Esophagus muscularis mucosa (tissue), 4 donors: ENCODE results near the gene CEP164. TPM values are rescaled to one million over a fixed set of nuclear protein-coding genes. Genes with fewer than 3 reads are reported as not detected.

Experiments used
- DNase-seq: peaks from one replicate; pipeline ENCODE4 v3.0.0-alpha.2; 2017; ENCODE audit errors: extremely low spot score
- H3K27ac ChIP-seq, 4 donors: fragments of 200-600 bp; sonication (generic); replicated peaks in 1 of 4; 1 replicate in 3 of 4; 2 replicates in 1 of 4; pipeline ENCODE4 v1.5.1; 2016 to 2019; ENCODE audit warnings: mild to moderate bottlenecking in 1 of 4
- H3K27me3 ChIP-seq, 4 donors: fragments of 200-600 bp; sonication (generic); one replicate each; pipeline versions ENCODE4 v1.5.1 to v1.6.0; 2016 to 2019
- H3K36me3 ChIP-seq, 4 donors: fragments of 200-600 bp; sonication (generic); one replicate each; pipeline ENCODE4 v1.5.1; 2016 to 2019
- H3K4me1 ChIP-seq, 4 donors: fragments of 200-600 bp; sonication (generic); one replicate each; pipeline ENCODE4 v1.5.1; 2016 to 2019
- H3K4me3 ChIP-seq, 4 donors: fragments of 200-600 bp; sonication (generic); 1 replicate in 2 of 4; 2 replicates in 2 of 4; pipeline ENCODE4 v1.5.1; 2016 to 2019; ENCODE audit warnings: mild to moderate bottlenecking in 4 of 4, moderate library complexity in 1 of 4
- H3K9me3 ChIP-seq, 4 donors: fragments of 200-600 bp; sonication (generic); 1 replicate in 3 of 4; 2 replicates in 1 of 4; pipeline ENCODE4 v1.5.1; 2016 to 2019
- EP300 ChIP-seq: sonication (generic); formaldehyde crosslinking; IDR thresholded peaks from one replicate; pipeline ENCODE4 v1.6.1; 2017; ENCODE audit warnings: antibody characterized with exemption
- POLR2A ChIP-seq: fragments of 450-650 bp; IDR thresholded peaks from one replicate; pipeline ENCODE4 v1.6.1; 2017; ENCODE audit warnings: antibody characterized with exemption, moderate library complexity, mild to moderate bottlenecking, low read depth
- POLR2AphosphoS5 ChIP-seq, 2 donors: sonication (generic); formaldehyde crosslinking; IDR thresholded peaks; one replicate each; pipeline ENCODE4 v1.6.1; 2017; ENCODE audit warnings: antibody characterized with exemption in 2 of 2
- WGBS: methylation state at CpG from one replicate; pipeline ENCODE4 v1.1.5; 2018; 5-methylcytosine and 5-hydroxymethylcytosine counted together
- intact Hi-C: fragments of 100-400 bp; cut with DNase I; formaldehyde crosslinking; loops from one replicate; pipeline ENCODE4 v1.15.1; 2023
- total RNA-seq, 4 donors: library from RNA; depleted of rRNA; stranded (reverse); fragments of >200 nt; gene quantifications; one replicate each; pipeline versions ENCODE4 v1.1.0 to v1.2.1, GENCODE V29; 2016
- TF ChIP-seq, protein P1 (sequence below), 3 experiments: fragments of 200-600 bp in 2 of 3; fragments of 450-650 bp in 1 of 3; sonication (generic) in 2 of 3; IDR thresholded peaks; one replicate each; pipeline ENCODE4 v1.5.1; 2017 to 2019; ENCODE audit warnings: antibody characterized with exemption in 3 of 3, mild to moderate bottlenecking in 2 of 3, moderate library complexity in 1 of 3

CEP164 gene
- total RNA-seq, 4 donors from 2014 or later = 16.4 to 21.2 (median 18.7) TPM

DNA sequence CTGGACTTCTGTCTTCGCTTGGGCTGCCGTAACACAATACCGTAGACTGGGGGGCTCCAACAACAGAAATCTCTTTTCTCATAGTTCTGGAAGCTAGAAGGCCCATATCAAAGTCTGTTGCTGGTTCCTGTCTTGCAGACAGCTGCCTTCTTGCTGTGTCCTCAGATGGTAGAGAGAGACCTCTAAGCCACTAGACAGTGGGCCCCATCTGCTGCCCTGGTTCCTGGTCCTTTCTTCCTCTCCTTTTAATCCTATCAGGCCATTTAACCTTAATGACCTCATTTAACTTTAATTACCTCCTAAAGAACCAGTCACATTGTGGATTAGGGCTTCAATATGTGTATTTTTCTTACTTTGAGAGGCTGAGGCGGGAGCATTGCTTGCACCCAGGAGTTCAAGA, 9.4 kb downstream of the CEP164 start:
- Histone ChIP-seq H3K27me3 (no peaks in the 10 kb centered on the region), H3K36me3 (peaks cover 10 to 83% (median 44%) of the 10 kb centered on the region in 4 donors), H3K4me1 (no peaks in the 10 kb centered on the region), H3K9me3 (no peaks in the 10 kb centered on the region), H3K4me3 (no peak overlapping the region), H3K27ac (no peak overlapping the region)
- DNase-seq = no peak
- intact Hi-C loops = no loop called here
- WGBS = 99% methylated on average over 4 of the region's 4 CpGs
- TF ChIP-seq POLR2AphosphoS5 (IDR thresholded peaks at IDR 0.05) (no peak), POLR2A (no peak), EP300 (no peak)
- TF ChIP-seq, protein P1, sequence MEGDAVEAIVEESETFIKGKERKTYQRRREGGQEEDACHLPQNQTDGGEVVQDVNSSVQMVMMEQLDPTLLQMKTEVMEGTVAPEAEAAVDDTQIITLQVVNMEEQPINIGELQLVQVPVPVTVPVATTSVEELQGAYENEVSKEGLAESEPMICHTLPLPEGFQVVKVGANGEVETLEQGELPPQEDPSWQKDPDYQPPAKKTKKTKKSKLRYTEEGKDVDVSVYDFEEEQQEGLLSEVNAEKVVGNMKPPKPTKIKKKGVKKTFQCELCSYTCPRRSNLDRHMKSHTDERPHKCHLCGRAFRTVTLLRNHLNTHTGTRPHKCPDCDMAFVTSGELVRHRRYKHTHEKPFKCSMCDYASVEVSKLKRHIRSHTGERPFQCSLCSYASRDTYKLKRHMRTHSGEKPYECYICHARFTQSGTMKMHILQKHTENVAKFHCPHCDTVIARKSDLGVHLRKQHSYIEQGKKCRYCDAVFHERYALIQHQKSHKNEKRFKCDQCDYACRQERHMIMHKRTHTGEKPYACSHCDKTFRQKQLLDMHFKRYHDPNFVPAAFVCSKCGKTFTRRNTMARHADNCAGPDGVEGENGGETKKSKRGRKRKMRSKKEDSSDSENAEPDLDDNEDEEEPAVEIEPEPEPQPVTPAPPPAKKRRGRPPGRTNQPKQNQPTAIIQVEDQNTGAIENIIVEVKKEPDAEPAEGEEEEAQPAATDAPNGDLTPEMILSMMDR (IDR thresholded peaks at IDR 0.05) = no peak

GRCh38 chr11:117345039-117345438, 17.4 kb downstream of the CEP164 start:
- DNase-seq = no peak
- no peak overlapping the region for H3K4me3 ChIP-seq
- peaks cover 31 to 97% (median 66%) of the 10 kb centered on the region in 4 donors for H3K36me3 ChIP-seq
- 100% methylated on average over 2 of the region's 2 CpGs for WGBS
- H3K27ac ChIP-seq = no peak overlapping the region
- no peaks in the 10 kb centered on the region for H3K27me3 ChIP-seq
- intact Hi-C loops = no loop called here
- no peaks in the 10 kb centered on the region for H3K9me3 ChIP-seq
- TF ChIP-seq POLR2AphosphoS5 (IDR thresholded peaks at IDR 0.05) (no peak), EP300 (no peak), POLR2A (no peak)
- TF ChIP-seq, protein P1 (IDR thresholded peaks at IDR 0.05) = no peak
- H3K4me1 ChIP-seq = no peaks in the 10 kb centered on the region

- H3K9me3 ChIP-seq = no peaks in the 10 kb centered on the region
- H3K36me3 ChIP-seq = peaks cover 26 to 84% (median 57%) of the 10 kb centered on the region in 4 donors
- no peak for DNase-seq
- no peaks in the 10 kb centered on the region for H3K4me1 ChIP-seq
- no peak overlapping the region for H3K27ac ChIP-seq
- 94% methylated on average over 4 of the region's 4 CpGs for WGBS
- H3K27me3 ChIP-seq = no peaks in the 10 kb centered on the region
- intact Hi-C loops = no loop called here
- TF ChIP-seq, protein P1 (IDR thresholded peaks at IDR 0.05) = no peak
- TF ChIP-seq POLR2AphosphoS5 (IDR thresholded peaks at IDR 0.05) = no peak
- TF ChIP-seq POLR2A = no peak
- no peak overlapping the region for H3K4me3 ChIP-seq
Observed at GRCh38 chr11:117354550-117354949, 26.9 kb downstream of the CEP164 start.

DNA sequence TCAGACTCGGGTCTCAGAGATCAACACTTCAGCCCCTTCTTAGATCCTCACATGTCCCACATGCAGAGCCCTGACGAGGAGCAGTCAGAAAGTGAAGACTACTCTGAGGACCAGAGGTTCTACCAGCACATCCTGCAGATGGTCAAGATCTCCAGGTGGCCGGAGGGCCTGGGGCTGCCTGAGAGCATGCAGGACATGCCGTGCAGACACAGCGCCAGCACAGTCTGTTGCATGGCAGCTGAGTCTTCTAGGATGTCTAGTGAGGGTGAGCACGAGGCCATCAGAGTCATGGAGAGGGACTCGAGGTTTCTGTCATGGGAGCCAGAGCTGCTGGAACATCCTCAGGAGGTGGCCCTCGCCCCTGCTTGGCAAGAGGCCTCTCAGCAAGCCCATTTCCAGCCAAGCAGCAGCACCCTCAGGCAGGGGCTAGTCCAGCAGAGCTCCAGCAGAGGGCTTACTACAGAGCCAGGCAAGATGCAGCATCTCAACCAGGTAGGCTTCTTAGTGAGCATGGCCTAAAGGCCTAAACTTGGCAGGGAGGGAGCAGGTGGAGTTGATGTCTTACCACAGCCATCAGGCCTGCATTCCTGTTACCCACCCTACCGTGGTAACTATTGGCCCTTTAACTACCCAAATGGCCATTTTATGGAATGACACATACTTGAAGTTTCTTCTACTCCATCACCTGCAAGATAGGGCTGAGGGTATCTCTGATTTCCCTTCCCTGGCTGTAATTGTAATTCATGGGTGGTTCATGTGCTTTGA, 28.7 kb downstream of the CEP164 start:
- no peak for DNase-seq
- WGBS = 89% methylated on average over 5 of the region's 9 CpGs
- Histone ChIP-seq H3K4me3 (no peak overlapping the region), H3K27me3 (no peaks in the 10 kb centered on the region), H3K9me3 (no peaks in the 10 kb centered on the region), H3K36me3 (peaks cover 29 to 87% (median 62%) of the 10 kb centered on the region in 4 donors), H3K4me1 (no peaks in the 10 kb centered on the region), H3K27ac (no peak overlapping the region)
- intact Hi-C loops = no loop called here
- TF ChIP-seq EP300 (no peak), POLR2AphosphoS5 (IDR thresholded peaks at IDR 0.05) (no peak), POLR2A (no peak)
- TF ChIP-seq, protein P1 (IDR thresholded peaks at IDR 0.05) = no peak

DNA sequence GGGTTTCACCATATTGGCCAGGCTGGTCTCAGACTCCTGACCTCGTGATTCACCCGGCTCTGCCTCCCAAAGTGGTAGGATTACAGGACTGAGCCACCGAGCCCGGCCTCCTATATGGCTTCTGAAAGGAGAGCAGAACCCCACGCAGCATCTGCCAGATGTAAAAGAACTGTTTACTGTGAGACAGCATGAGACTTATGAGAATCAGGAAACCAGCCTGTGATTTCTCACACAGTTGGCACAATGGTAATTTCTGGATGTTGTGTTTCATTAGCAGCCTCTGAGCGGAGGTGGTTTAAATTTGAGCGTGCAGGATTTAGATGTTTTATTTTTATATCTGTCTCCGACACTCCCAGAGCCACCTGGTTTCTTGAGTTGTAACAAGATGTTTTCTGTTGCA, 33.8 kb downstream of the CEP164 start:
- Histone ChIP-seq H3K9me3 (no peaks in the 10 kb centered on the region), H3K27me3 (no peaks in the 10 kb centered on the region), H3K4me3 (no peak overlapping the region), H3K27ac (no peak overlapping the region), H3K36me3 (peaks cover 15 to 87% (median 62%) of the 10 kb centered on the region in 4 donors), H3K4me1 (no peaks in the 10 kb centered on the region)
- no peak for DNase-seq
- intact Hi-C loops = no loop called here
- TF ChIP-seq EP300 = no peak
- TF ChIP-seq POLR2AphosphoS5 (IDR thresholded peaks at IDR 0.05) = no peak
- TF ChIP-seq POLR2A = no peak
- TF ChIP-seq, protein P1 (IDR thresholded peaks at IDR 0.05) = no peak
- 91% methylated on average over 8 of the region's 8 CpGs for WGBS
